ENCODE data around the gene ETNK2.
"Not testable (repeated sequence)": the region's sequence is repeated elsewhere in the genome, so short reads cannot be mapped to it uniquely, and the experiment has no call there.

The ETNK2 gene

DNA sequence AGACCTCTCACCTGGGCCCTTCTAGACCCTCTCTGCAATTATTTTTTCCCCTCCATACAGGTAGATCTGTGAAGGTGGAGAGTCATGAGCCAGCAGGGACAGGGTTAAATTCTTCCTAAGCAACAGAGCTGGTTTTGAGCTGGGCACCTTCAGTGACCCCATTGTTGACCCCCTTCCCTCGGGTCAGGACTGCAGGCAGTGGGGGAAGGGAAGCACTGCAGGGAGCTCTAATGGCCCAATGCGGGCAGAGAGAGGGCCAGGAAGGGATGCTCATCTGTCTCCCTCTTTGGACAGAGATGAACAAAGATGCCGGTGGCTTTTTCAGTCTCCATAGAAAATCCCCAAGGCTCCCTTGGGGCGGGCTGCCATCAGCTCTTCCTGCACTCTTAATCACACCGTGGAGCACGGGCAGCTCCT, 57.5 kb downstream of the ETNK2 start:
- DNase-seq = no peak

DNA sequence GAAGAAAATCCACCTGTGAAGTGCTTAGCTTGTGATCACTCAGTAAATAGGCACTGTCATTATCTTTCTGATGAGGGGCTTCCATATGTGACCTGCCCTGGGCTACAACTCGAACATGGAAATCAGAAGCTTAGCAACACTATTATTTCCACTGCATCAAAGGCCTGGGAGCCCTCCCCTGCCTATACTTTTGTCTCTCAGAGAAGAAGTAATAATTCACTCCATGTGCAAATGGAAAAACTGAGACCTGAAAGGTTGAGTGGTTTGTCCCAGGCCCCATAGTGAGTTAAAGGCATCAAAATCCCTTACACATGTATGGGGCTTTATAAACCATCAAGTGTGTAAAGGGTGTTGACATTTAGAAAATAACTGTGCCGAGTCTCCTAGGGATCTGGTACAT, 58.1 kb downstream of the ETNK2 start:
- no peak for DNase-seq

DNA sequence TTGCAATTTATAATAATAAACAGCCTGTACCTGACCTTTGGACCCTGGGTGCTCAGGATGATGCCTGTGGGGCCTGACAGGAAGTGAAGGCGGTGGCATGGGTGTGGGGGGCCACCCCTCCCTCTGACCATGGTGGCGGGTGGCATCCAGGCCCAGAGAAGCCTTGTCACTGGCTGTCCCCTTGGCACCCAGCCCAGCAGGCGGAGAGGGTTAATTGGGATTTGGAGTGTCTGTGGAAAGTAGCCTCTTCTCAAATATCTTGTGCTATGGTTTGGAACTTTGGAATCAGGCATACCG, 58.5 kb downstream of the ETNK2 start:
- no peak for DNase-seq

DNA sequence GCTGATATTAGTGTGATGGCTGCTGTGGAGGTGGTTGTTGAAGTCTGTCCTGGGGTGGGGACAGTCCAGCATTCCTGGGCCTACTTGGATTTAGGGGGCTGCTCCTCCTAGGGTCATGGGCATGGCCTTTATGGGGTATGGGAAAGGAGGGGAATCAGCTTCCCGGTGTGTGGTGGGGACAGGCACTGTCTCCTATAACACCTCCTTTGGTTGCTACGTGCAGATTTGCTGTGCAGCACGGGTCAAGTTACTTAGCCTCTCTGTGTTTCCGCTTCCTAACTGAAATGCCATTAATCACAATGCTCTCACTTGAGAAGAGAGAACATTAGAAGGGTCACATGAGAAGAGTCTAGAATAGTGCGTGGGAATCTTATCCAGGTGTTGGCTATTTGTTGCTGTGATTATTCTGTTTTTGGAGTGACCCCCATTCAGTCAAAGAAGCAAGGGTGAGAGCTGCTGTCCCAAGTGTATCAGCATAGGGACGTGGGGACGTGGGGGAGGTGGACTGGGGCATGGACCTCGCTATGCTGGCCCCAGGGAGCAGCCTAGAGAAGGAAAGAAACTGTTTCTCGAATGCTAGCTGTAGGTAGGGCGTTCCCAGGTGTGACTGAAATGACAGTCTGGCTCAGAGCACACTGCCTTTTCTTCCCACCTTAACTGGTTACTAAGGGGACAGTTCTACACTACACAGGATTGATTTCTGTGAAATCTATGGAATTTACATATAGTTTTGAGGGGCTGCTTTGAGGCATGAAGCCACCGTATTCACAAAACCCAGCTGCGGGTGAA, 59.0 kb downstream of the ETNK2 start:
- no peak for DNase-seq

DNA sequence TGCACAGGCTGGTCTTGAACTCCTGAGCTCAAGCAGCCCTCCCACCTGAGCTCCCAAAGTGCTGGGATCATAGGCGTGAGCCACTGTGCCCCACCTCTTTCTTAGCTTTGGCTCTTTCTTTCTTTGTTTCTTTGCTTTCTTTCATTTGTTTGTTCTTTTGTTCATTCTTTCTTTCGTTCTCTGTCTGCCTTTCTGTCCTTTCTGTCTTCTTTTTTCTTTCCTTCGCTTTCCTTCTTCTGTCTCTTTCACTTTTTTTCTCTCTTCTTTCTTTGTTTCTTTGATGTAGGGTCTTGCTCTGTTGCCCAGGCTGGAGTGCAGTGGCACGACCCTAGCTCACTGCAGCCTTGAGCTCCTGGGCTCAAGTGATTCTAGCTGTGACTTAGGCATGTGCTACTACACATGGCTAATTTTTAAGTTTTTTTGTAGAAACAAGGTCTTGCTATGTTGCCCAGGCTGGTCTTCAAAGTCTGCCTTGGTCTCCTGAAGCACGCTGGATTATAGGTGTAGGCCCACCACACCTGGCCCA, 60.0 kb downstream of the ETNK2 start:
- no peak for DNase-seq

DNA sequence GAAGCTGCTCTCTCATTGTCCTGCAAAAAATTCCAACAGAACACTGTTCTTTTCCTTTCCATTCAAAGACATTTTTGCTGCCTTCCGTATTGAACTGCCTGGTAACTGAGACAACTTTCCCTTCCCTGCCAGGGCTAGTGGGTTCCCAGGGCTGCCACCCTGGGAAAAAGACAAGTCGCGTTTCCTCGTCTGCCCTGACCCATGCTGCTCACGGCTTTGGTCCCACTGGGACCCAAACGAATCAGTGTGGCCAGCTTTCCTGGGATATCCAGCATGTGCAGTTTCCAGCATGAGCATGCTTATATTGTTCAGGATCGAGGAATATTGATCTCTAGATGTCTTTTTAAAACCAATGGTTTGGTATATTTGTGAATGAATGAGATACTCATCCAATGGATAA, 60.8 kb downstream of the ETNK2 start:
- no peak for DNase-seq

DNA sequence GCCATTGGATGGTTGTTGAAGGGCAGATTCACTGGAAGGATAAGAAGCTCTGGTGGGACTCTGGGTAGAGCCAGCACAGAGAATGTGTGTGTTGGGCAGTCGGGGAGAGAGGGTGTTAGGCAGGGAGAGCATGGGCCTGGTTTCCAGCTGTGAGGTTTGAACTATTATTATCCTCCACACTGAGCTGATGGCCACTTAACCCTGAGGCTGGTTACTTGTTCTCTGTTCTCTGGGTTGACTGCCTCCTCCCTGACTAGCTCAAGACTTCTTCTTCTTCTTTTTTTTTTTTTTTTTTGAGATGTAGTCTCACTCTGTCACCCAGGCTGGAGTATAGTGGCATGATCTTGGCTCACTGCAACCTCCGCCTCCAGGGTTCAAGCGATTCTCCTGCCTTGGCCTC, 61.7 kb downstream of the ETNK2 start:
- not testable (repeated sequence) for DNase-seq

DNA sequence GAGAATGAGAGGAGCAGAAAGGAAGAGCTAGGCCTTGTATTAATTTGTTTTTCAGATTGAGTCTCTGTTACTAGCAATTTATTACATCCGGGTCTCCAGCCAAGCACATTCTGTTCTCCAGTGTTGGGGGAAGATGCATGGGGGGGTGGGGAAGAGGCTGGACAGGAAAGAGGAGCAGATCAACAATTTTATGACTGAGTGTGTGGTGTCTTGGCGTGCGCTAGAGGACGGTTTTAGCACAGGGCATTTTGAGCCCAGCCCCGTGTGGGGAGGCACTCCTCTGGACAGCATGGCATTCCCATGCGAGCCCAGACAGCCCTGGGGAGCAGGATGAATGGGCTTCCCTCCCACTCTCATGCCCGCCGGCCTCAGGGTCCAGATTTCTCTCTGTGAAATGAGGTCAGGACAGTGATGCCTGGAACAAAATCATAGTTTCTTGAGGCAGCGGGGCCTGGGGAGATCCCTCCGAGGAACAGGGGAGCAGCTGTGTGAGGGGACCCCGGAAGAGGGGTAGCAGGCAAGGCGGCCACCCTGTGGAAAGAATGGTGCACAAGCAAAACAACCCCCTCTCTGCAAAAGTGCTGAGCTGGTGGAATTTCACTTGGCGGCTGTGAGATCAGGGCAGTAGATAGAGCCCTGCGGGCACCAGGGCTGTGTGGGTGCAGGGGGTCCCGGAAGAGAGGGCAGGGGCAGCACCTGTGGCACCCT, 62.6 kb downstream of the ETNK2 start:
- DNase-seq = no peak

DNA sequence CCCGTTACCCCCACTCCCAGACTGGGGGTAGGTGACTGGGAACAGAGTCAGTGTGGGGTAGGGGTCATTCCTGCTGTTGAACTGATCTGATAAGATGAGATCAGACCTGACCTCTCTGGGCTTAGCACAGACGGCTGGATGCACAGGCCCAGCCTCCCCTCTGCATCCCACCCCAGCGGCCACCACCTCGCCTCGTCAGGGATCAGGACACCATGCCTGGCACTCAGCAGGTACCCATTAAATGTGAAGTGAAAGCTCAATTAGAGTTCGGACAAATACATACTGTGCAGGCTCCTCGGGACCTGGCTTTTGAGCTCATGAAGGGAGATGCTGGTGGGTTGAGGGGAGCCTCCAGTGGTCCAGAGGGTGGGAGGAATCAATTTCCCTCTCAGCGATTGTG, 63.2 kb downstream of the ETNK2 start:
- no peak for DNase-seq

DNA sequence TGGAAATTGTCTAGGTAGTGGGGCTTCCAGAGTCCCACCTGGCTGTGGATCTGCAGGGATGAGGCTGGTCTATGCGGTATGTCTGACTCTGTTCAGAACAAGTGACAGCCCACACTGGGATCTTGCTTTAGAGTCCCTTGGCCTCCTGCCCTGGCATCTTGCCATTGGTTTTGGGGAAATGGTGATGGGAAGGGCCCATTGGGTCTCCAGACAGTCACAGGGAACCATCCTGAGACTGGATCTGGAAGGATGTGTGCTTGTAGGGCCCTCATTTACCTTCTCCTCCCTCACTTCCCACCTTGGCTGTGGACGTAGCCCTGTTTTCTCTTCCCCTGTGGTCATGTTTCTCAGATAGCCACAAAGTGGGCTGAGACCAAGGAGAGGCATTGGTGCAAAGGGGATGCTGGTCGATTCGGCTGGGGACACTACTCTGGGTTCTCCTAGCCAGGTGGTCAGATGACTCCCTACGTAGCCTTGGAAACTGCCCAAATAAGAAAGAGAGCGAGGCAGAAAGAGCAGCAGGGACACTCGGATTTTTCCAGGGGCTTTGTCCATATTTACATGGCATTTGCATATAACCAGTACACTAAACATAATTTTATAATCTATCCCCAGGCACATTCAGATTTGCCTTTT, 63.8 kb downstream of the ETNK2 start:
- no peak for DNase-seq

DNA sequence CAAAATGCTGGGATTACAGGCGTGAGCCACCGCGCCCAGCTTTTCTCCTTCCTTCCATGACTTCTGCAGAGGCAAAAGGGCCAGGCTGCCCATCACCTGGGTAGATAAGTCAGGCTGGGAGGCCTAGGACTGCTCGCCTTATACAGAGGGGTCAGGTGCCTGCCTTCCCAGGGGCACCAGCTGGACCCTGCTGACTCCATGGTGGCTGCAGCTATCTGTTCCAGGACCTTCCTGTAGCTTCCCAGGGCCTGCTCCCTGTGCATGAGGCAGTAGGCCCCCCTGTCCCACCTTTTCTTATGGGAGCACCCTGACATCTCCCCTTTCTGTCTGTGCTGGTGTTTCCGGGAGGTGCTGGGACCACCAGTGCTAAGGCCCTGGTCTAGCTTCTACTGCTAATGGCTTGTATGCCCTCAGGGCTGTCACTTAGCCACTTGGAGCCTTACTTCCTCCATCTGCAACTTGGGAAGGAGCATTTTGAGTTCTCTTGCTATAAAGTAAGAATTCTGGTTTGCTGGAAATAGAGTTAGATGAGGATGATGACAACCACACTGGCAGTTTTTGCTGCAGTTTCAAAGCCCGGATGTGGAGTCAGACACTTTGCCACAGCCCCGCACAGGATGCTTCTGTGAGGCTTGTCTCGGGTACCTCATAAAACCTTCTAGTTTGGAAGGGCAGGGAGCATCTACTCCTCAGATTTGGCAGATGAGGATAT, 64.5 kb downstream of the ETNK2 start:
- DNase-seq = no peak

DNA sequence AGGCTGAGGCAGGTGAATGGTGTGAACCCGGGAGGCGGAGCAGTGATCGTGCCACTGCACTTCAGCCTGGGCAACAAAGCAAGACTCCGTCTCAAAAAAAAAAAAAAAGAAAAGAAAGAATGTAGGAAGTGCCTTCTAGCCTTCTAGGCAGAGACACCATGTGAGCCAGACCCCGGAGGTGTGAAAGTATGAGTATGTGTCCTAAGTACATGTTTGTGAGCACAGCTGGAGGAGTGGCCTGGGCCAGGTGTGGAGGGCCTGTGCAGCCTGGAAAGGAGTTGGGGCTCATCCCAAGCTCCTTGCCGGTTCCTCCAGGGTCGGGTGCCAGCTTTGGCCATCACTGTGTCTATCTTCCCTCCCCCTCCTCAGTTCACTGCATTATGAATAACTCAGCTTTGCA, 66.0 kb downstream of the ETNK2 start:
- DNase-seq = no peak

DNA sequence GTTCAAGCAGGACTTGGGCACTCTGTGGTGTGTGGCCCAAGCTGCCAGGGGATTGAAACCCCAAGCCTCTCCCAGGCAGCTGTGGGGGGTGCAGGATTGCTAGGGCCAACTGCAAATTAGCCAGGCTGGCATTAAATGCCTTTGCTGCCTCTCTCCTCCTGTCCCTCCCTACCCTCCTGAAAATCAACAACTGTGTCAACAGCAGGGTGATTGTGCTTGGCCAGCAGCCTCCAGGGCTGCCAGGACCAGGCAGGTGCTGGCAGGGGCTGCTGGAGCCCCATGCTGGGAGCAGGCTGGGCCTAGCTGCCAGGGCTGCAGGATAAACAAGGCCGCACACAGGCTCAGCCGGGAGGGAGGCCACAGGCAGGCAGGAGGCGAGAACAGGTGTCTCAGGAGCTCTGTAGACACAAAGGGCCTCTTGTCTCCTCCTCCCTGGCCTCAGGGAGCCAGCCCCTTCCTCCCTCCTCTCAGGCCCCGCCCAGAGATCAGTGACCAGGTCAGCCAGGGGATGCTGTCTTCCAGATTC, 67.5 kb downstream of the ETNK2 start:
- no peak for DNase-seq

DNA sequence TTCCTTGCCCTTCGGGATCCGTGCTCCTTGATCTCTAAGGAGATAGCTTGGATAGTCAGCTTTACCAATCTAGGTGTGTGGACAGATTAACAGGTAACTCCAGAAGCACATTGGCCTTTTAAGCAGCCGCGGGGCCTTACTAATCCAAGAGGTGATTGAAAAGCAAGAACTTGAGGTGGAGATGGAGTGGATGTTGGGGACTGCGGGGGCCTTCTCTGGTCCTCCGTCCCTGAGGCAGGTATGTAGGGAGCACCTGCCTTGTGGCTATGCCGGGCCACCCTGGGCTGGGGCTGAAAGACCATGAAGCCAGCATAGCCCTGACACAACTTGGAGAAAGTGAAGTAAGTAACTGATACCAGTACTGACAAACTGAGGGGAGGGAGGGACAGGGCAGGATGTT, 68.4 kb downstream of the ETNK2 start:
- DNase-seq = no peak

DNA sequence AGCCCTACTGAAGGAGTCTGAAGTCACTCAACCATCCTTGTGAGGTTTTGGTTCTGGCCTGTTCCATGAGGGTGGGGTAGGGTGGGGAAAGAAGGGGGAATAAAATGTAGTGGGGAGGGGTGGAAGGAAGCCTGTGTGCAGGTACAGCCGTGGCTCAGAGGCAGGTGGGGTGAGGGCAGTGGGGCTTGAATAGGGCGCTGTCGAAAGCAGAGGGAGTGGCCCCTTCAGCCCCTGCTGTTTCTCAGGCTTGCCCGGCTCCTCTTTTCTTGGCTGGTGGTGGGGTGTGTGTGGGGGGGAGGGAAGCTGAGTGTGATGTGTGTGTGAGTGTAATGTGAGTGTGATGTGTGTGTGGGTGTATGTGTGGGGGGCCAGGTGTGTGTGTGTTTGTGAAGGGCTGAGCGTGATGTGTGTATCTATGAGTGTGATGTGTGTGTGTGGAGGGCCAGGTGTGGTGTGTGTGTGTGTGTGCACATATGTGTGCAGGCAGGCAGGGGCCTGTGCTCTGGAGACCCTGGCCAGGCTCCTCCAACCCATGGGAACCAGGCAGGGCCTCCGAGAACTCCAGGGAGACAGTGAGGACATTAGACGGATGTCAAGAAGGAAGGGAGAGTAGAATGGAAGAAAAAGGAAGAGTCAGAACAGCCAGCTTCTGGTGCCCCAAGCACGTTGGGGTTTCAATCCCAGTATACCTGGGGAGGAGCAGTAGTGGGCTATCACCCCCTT, 69.9 kb downstream of the ETNK2 start:
- DNase-seq = no peak

DNA sequence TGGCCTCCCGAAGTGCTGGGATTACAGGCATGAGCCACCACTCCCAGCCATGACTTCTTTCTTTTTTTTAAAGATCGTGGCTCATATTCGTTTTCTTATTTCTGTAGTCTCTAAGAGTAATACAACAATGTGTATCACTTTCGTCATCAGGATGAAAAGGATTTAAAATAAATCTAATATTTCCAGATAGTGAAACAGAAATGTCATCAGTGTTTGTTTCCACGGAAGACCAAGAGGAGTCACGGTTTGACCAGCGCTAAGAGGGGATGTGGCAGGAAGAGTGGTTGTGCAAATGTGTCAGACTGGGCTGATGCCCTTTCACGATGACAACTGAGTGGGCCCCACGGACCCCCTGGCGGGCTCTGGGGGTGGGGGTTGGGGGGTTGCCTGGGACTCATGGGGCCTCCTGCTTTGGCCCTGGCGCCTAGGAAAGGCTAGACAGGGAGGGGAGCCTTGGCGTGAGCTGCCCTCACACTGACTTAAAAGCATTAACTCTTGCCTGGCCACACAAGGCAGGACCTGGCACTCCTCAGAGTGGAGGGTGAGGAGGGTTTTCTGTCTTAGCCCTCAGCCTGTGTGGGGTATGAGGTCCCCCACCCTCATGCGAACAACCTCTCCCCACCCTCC, 70.6 kb downstream of the ETNK2 start:
- DNase-seq = no peak
